Measurements from ENCODE around the gene ZNF552.
"Not testable (repeated sequence)": the region's sequence is repeated elsewhere in the genome, so short reads cannot be mapped to it uniquely, and the experiment has no call there.

The ZNF552 gene

GRCh38 chr19:57814505-57815246, at the start of gene ZNF552:
TSS of gene ZNF552 (minus strand) at chr19:57814913. CDS start at chr19:57814743, 170 bp downstream.
- DNase-seq (ENCODE audit: low read depth), result peak; percentile 63

DNA sequence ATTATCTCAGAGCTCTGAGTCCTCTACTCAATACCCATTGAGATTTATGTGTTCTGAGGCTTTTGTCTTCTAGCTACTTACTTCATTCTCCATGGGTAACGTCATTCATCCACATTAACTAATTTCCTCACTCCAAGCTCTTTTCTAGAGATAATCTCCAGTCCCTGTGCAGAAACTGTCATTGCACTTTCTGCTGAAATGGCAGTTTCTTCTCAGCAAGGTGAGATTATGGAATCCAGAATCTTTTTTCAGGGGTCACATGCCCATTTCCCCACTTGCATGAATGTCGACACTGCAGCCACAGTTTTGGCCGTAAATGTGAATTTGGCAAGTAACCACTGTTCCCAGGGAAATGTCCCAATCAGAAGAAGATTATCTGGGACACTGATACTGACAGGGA, 47.6 kb upstream of the ZNF552 start:
- DNase-seq (ENCODE audit: low read depth), result not testable (repeated sequence)

DNA sequence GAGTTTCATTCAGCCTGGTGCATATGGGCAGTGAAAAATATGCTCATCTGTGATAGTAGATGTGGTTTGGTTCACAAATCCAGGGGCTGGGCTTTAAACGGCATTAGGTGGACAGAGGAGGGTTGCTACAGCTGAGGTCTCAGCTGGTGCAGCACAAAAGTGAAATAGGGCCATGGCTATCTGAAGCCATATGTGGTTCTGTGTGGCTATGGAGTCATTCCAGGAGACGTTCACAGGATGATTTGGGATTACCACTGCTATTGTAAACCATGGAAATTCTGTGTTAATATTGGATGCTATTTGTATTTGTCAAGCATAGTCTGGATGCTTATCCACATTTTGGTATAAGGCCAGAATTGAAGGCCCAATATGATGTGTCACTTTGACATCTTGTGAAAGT, 39.4 kb upstream of the ZNF552 start:
- not testable (repeated sequence) for DNase-seq (ENCODE audit: low read depth)

DNA sequence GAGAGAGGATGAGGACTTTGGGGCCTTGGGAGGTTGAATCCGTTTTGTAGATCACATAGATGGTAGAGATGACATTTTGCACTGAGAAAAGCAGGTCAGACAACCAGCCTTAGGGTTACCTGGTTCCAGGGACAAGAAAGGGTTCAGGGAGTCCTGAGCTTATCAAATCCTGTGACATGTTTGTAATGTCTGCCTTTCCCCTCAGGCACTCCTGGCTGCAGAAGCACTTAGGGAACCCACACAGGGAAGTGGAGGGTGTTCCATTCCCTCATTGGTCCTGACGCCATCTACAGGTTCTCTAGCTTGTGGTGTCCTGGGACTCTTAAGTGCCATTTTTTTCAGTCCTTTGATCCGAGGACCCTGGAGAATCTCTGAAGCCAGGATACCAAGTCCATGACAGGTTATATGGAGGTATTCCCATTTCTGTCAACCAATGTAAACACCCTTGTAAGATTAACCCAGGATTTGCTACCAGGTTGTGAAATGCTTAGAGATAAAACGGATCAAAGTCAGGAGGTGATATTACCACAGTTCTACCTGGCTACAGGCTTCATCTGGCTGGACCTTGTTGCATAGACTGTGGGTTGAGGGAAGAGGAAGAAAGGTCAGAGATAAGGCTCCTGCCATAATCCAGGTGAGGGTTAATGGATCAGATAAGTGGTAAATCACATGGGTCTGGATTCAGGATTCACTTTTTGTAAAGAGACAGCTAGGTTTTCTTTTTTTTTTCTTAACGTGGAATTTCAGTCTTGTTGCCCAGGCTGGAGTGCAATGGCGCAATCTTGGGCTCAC, 37.3 kb upstream of the ZNF552 start:
- DNase-seq (ENCODE audit: low read depth), result not testable (repeated sequence)

- DNase-seq (ENCODE audit: low read depth), result no peak
Observed at GRCh38 chr19:57850553-57851017, 35.9 kb upstream of the ZNF552 start.

- peak; percentile 75 for DNase-seq (ENCODE audit: low read depth)
Observed at GRCh38 chr19:57849666-57850473, 35.2 kb upstream of the ZNF552 start, which contains the start of gene ZNF587. TSS of gene ZNF587 (plus strand) at chr19:57849859. CDS start at chr19:57850039, 180 bp downstream.

- not testable (repeated sequence) for DNase-seq (ENCODE audit: low read depth)
Observed at GRCh38 chr19:57849162-57849665, 34.5 kb upstream of the ZNF552 start.

- not testable (repeated sequence) for DNase-seq (ENCODE audit: low read depth)
Observed at GRCh38 chr19:57847164-57847563, 32.5 kb upstream of the ZNF552 start.

DNA sequence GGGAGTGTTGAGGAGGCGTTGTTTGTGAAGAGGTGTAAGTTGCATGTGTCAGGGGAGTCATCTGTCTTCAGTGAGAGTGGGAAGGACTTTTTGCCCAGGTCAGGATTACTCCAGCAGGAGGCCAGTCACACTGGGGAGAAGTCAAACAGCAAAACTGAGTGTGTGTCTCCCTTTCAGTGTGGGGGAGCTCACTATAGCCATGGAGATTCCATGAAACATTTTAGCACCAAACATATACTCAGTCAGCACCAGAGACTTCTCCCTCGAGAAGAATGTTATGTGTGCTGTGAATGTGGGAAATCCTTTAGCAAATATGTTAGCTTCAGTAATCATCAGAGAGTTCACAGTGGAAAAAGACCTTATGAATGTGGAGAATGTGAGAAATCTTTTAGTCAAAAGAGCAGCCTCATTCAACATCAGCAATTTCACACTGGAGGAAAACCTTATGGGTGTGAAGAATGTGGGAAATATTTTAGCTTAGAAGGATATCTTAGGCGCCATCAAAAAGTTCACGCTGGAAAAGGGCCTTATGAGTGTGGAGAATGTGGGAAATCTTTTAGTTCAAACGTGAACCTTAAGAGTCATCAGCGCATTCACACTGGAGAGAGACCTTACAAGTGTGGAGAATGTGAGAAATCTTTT, 26.5 kb upstream of the ZNF552 start:
- no peak for DNase-seq (ENCODE audit: low read depth)

GRCh38 chr19:57838622-57839191, 24.0 kb upstream of the ZNF552 start:
- not testable (repeated sequence) for DNase-seq (ENCODE audit: low read depth)

- DNase-seq (ENCODE audit: low read depth), result not testable (repeated sequence)
Observed at GRCh38 chr19:57836991-57837390, 22.3 kb upstream of the ZNF552 start.

DNA sequence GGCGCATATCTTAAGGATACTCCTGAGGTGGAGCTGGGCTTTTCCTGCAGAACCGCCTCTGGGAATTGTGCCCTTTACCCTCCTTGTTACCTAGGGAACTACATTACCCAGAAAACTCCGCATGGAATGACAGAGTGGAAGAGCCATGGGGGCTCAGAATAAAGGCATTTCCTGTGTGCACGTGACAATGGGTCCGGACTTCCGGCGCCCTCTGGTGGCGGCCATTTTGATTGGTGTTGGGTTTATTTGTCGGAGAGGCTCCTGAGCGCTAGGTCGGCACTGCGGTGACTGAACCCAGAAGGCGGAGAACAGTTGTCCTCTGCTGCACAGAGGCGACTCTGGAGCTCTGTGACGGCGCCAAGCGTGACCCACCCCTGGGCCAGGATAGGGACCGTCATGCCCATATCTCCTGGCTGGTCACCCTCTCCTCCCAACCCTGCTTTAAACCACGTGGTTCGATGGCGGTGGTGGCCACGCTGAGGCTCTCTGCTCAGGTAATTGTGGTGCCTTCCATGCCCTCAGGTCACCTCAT, 15.4 kb upstream of the ZNF552 start, which contains the start of gene ZNF587B:
Gene ZNF587B, plus strand, starts transcription at position 229 of the 532 bp plus-strand sequence. Its CDS starts 230 bp downstream, at position 459.
- DNase-seq (ENCODE audit: low read depth), result no peak

DNA sequence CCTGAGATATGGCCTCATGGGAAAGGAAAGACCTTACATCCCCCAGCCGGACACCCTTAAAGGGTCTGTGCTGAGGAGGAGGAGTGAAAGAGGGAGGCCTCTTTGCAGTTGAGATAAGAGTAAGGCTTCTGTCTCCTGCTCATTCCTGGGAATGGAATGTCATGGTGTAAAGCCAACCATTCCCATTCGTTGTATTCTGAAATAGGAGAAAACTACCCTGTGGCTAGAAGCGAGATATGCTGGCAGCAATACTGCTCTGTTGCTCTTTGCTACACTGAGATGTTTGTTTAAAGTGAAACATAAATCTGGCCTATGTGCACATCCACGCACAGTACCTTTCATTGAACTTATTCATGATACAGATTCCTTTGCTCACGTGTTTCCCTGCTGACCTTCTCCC, 14.6 kb upstream of the ZNF552 start:
- DNase-seq (ENCODE audit: low read depth), result no peak

GRCh38 chr19:57825511-57825910, 10.8 kb upstream of the ZNF552 start:
- DNase-seq (ENCODE audit: low read depth), result no peak

DNA sequence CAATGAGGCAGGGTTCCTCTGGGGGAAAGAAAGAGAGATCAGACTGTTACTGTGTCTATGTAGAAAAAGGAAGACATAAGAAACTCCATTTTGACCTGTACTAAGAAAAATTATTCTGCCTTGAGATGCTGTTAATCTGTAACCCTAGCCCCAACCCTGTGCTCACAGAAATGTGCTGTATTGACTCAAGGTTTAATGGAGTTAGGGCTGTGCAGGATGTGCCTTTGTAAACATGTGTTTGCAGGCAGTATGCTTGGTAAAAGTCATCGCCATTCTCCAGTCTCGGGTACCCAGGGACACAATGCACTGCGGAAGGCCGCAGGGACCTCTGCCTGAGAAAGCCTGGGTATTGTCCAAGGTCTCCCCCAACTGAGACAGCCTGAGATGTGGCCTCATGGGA, 8.9 kb upstream of the ZNF552 start:
- not testable (repeated sequence) for DNase-seq (ENCODE audit: low read depth)

GRCh38 chr19:57823155-57823554, 8.4 kb upstream of the ZNF552 start:
- DNase-seq (ENCODE audit: low read depth), result not testable (repeated sequence)

GRCh38 chr19:57821501-57821900, 6.8 kb upstream of the ZNF552 start:
- DNase-seq (ENCODE audit: low read depth), result not testable (repeated sequence)

- not testable (repeated sequence) for DNase-seq (ENCODE audit: low read depth)
Observed at GRCh38 chr19:57821095-57821494, 6.4 kb upstream of the ZNF552 start.

- no peak for DNase-seq (ENCODE audit: low read depth)
Observed at GRCh38 chr19:57820599-57820998, 5.9 kb upstream of the ZNF552 start.

DNA sequence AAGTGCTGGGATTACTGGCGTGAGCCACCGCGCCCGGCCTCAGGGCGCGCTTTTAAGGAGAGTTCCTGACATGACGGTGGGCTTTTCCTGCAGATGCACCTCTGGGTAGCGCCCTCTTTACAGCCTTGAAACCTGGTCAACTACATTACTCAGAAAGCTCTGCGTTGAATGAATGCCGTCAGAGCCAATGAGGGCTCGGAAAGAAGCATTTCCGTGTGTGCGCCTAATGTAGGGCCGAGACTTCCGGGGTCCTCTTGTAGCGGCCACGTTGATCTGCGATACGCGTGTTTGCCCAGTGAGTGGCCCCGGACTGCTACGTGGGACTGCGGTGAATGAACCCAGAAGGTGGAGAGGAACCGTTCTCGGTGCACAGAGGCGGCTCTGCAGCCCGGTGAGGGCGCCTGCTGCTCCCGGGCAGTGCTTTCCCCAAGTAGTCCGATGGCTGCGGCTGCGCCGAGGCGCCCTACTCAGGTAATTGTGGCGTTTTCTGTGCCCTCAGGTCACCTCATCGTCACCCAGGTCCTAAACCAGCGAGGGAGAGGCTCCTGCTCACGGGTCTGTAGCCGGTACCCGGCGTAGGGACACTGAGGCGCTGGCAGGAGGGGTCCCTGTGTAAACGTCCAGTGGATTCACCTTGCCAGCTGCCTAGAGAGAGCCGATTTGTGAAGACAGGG, 4.9 kb upstream of the ZNF552 start:
- peak; percentile 64 for DNase-seq (ENCODE audit: low read depth)

Measured in stimulated activated CD8-positive, alpha-beta memory T cell treated with anti-CD3 and anti-CD28 coated beads, Interleukin-12 subunit alpha, Interleukin-12 subunit beta, amount 100 ng/mL, for 1 hour (primary cell).